GM18951 (cell line): Measurements from ENCODE around the gene WSCD2.

Experiments
- POLR2A ChIP-seq: IDR thresholded peaks from 4 replicates; pipeline ENCODE4 v1.6.1; 2011; ENCODE audit warnings: mild to moderate bottlenecking; ENCODE audit not compliant: insufficient read length, insufficient read depth; ENCODE audit errors: extremely low read depth
- in situ Hi-C: fragments of 300-500 bp; cut with MboI; formaldehyde crosslinking; loops from one replicate; pipeline ENCODE4 v1.12.0; 2022; ENCODE audit warnings: low sequenced_read_pairs, mixed read lengths, inconsistent platforms; ENCODE audit not compliant: unreplicated experiment

WSCD2 gene

DNA sequence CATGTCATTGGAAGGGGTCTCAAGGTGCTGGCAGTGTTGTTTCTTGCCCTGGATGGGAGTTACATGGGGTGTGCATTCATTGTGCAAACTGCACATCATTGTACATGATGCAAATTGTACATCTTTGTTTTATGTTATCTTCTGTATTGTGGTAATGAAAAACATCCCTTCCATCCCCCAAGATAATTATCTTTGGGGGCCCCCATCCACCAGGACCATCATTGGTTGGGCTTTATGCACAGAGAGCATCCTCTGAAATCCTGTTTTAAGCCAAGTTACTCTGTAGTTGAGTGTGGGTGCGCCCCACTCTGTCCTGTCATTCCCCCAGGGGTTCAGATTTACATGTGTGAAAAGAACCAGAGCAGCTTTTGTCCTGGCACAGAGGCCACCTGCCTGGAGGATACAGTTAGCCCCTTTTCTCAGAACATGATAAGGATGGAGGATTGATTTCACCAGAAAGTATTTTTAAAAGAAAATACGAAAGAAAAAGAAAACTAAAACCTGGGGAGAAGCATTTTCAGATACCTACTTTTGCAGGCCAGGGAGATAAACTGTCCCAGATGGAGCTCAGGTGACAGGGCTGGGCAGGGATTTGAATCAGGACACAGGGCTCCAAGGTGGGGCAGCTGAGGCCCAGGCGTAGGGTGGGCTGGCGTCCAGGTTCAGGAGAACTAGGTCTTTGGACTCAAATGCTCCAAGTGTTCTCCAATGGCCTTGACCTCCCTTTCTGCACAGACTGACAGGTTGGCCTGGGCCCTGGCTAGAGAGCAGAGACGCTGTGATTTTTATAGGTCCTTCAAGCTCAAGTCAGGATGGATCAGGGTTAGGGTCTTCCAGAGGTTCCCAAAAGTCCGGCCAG lies 17.2 kb downstream of the WSCD2 start:
- no peak for TF ChIP-seq POLR2A
- in situ Hi-C loops: no loop called here

DNA sequence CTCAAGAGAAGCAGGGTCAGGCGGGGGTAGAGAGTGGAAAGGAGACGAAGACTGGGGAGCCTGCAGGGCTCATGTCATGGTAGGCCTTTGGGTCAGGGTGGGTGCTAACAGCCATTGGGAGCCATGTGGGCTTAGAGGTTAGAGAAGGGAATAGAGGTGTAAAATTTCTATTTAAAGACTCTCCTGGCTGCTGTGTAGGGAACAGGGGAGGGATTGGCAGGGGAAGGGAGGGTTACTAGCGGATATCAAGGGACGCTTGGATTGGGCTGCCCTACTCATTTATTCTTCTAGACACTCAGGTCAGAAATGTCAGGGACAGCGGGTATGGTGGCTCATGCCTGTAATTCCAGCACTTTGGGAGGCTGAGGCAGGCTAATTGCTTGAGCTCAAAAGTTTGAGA lies 18.2 kb downstream of the WSCD2 start:
- in situ Hi-C loops: no loop called here
- no peak for TF ChIP-seq POLR2A

DNA sequence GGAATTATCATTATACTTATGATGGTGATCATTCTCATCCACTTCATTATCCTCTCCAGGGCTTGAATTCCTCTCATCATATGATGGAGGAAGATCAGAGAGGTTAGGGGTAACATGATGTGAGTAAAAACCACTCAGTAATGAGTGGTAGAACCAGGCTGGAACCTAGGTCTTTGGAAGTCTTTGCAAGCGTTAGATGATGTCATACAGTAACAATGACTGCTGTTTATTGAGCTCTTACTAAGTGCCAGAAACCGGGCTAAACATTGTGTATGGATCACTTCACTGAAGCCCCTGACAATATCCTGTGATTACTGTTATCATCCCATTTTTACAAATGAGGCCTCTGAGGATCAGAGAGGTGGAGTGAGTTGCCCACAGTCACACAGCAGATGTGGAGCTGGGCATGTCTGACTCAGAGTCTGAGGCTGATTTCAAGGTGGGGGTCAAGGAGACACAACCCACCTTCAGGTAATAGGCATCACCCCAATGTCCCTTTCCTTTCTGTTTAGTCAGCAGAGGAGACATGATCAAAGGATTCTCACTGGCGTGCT lies 19.5 kb downstream of the WSCD2 start:
- in situ Hi-C loops: no loop called here
- TF ChIP-seq POLR2A: no peak

DNA sequence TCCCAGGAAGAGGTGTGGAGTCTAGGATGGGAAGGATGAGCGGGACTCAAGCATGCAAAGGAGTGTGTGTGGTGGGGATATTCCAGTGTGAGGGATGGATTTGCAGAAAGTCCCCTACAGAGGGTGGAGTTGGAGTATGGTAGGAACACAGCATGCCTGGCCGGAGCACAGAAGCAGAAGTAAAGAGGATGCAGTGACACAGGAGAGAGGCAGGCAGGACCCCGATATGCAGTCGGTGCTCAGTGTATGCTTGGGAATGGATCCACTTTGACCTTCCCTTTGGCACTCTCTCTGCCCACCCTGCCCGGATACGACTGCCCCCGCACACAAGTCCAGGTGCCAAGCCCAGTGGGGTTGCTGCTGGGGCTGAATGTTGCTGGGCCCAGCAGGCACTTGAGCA lies 21.3 kb downstream of the WSCD2 start:
- TF ChIP-seq POLR2A: no peak
- in situ Hi-C loops: no loop called here

DNA sequence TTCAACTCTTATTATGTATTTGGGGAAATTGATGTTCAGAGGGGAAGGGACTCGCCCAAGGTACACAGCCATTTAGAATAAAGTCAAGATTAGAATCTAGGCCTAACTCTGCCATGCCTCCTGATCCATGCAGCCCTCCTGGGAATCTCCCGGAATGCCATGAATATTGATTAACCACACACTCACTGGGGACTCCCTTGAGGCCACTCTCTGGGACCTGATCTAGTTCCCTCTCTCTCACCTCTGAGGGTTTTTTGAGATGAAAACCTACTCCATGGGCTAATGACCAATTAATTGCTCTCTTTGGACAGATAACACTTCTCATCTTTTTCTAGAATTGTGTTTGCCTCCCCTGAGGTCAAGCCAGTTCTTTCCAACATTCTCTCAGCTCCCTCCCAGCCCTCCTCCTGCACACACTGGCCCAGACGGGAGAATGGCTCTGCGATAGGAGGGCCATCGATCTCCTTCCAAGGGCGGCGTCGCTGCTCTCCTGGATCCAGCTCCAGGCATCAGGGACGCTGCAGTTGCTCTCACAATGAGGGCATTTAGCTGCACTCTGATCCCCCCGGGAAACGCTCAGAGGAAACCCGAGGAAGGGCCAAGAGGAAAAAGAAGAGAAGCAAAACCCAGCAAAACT lies 22.6 kb downstream of the WSCD2 start:
- TF ChIP-seq POLR2A: no peak
- in situ Hi-C loops: no loop called here

DNA sequence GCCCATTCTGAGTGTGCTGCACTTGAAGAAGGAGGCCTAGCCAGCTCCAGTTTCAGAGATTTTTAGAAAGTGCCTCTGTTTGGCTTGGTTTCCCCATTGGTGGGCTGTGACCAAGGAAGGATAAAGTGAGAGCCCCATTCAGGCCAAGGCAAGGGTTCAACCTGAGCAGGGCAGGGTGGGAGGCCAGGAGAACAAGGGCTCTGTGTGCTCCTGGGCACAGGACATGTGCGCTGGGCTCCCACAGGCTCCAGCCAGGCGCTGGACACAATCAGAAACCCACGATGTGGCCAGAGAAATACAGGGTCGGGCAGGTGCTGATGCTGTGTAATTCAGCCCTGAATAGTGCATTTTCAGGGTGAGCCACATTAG lies 23.1 kb downstream of the WSCD2 start:
- in situ Hi-C loops: no loop called here
- no peak for TF ChIP-seq POLR2A

DNA sequence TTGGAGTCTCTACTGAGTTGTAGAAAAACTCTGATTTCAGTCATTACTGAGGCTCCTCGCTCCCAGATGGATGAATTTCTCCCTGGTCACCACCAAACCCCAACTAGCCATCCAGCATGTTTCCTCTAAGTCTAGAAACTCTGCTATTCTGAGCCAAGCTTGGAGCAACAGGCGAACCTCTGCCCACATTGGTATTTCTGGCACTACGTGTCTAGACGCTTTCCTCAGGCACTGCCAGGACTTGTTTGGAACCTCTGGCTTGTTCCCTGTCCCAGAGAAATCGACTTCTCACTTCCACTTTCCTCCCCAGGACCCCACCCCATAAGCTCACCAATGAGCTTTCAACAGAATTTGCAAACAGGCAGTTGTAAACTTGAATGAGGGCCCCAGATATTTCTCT lies 27.6 kb downstream of the WSCD2 start:
- in situ Hi-C loops: no loop called here
- no peak for TF ChIP-seq POLR2A

DNA sequence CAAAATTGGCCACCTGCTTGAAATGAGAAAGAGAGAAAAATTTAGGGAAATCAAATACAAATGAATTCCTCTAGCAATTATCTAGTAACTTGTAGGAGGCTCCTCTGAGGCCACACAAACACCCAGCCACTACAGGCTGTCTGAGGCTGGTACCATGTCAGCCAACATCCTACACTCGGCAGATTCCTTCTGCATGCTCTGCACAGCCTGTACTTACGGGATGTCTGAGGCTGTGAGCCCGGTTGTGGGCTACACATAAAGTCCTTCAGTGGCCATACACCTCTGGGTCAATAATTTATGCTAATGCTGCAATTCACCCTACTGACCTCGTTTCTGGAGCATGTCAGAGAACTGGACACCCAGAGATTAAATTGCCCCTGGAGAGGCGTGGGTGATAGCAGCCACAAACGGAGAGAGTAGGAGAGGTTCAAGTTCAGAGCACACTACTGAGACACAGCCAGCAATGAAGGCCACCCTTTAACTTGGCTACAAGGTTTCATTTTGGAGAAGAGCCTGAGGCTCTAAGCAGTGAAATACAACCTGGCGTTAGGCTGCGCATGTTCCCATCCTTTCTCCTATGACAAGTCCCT lies 28.9 kb downstream of the WSCD2 start:
- no peak for TF ChIP-seq POLR2A
- in situ Hi-C loops: no loop called here

DNA sequence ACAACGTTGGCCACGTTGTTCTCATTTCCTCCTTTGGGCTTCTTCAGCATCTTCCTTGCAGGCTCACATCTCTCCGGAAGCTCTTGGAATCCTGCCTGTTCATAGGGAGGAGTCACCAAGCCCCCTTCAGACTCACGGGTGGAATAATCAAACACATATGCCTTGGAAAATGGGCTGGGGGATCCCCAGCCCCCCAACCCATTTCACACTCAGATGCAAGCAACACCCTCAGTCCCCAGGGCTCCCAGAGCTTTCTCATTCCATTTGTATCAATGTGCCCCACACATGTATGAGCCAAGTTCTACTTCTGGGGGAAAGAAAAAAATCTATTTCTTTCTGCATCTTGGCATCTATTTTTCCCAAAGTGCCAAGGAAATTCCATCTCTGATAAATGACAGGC lies 33.1 kb downstream of the WSCD2 start:
- TF ChIP-seq POLR2A: no peak
- in situ Hi-C loops: no loop called here

DNA sequence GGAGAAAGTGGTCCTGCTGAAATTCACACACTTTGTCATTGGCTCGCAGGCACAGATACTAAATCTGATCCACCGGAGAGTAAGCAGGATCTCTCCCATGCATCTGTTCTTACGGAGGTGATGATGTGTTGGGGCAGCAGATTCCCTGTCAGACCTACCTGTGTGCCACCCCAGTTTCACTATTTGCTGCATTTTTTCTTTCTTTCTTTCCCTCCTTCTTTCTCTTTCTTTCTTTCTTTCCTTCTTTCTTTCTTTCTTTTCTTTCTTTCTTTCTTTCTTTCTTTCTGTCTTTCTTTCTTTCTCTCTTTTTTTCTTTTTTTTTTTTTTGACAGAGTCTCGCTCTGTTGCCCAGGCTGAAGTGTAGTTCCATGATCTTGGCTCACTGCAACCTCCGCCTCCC lies 37.4 kb downstream of the WSCD2 start:
- TF ChIP-seq POLR2A: no peak
- in situ Hi-C loops: no loop called here

DNA sequence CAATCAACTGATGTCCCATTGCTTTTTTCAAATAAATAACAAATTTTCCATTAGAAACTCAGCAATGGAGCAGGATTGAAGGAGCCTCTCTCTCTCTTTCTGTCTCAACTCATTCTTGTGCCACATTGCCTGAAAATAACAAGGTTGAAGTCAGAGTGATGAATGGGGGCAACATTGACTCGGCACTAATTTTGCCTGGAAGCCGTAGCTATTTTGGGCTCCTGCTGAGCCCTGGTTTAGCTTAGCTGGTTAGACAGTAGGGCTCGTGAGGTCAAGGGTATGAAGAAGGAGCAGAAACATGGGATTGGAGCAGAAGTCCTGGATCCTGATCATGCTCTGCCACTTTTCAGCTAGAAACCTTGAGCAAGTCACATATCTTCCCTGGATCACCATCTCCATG lies 38.9 kb downstream of the WSCD2 start:
- no peak for TF ChIP-seq POLR2A

DNA sequence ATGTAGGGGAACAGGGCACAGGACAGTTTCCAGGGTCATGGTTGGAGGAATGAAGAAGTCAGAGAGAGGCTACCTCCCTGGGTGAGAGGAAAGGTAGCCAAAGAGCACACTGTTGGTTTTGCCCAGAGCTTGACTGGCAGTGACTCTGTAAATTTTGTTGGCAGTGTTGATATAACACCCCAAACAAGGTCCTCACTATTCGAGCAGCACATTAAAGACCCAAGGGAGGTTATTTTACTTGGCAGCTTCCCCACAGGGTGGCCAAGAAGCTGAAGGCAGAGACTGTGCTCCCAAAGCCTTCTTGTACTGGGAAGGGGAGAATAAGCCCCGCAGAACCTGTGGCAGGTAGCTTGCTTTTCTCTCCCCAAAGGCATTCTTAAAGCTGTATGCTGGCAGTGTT lies 40.6 kb downstream of the WSCD2 start:
- in situ Hi-C loops: no loop called here
- TF ChIP-seq POLR2A: no peak

More for the DNA sequence above, 38.9 kb downstream of the WSCD2 start:
- in situ Hi-C loops: no loop called here

DNA sequence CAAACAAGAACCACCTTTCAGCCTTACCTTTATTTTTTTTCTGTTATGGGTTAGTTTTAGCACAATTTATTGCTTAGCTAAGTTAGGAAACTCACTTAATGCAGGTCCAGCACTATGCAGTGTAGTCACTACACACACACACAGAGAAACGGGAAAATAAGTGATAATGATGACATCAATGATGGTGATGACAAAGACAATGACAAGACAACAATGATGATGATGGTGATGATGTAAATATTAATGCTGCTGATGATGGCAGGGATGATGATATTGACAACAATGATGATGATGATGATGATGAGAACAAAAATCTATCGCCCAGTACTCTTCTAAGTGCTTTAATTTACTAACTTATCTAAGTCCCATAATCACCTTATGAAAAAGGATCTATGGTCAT lies 41.1 kb downstream of the WSCD2 start:
- in situ Hi-C loops: no loop called here

DNA sequence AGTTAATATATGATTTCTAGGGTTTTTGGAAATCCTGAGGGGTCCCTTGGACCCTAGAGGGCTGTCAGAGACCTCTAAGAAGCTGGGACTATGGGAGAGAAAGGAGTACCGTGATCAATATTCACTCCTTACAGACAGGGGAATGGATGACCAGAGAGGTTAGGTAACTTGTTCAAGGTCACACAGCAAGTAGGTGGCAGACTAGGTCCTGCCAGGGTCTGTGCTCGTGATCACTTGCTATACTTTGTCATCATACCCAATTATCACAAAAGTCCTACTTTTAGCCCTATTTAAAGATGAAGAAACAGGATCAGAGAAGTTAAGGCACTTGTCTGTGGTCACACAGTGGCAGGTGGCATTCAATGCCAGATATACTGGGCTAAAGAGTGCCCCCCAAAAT lies 42.9 kb downstream of the WSCD2 start:
- no peak for TF ChIP-seq POLR2A
- in situ Hi-C loops: no loop called here

More for the DNA sequence above, 41.1 kb downstream of the WSCD2 start:
- no peak for TF ChIP-seq POLR2A

DNA sequence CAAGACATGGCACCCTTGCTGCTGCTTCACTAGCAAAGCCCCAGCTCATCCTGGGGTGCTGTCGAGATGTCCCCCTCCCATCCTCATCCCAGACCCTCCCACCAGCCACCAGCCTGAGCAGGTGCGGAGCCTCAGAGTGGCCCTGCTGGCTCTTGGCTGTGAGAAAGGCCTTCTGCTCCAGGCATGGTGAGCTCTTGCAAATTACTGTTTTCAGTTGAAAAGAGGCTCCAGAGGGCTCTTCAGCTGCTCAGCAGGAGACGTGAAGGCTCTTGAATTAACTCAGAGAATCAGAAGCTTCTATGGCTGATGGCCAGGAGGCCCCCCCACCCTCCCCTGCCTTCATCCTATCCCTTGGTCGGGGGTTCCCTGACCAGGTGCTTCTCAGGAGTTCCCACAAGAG lies 44.1 kb downstream of the WSCD2 start:
- in situ Hi-C loops: no loop called here
- TF ChIP-seq POLR2A: no peak
